Activated CD4-positive, alpha-beta T cell treated with anti-CD3 and anti-CD28 coated beads for 1 hour (primary cell): ENCODE data around the gene KRT28.
"Not testable (repeated sequence)": the region's sequence is repeated elsewhere in the genome, so short reads cannot be mapped to it uniquely, and the experiment has no call there.

ENCODE experiments used
- DNase-seq: peaks from one replicate; pipeline ENCODE4 v3.0.0-alpha.2; 2020

The KRT28 gene

DNA sequence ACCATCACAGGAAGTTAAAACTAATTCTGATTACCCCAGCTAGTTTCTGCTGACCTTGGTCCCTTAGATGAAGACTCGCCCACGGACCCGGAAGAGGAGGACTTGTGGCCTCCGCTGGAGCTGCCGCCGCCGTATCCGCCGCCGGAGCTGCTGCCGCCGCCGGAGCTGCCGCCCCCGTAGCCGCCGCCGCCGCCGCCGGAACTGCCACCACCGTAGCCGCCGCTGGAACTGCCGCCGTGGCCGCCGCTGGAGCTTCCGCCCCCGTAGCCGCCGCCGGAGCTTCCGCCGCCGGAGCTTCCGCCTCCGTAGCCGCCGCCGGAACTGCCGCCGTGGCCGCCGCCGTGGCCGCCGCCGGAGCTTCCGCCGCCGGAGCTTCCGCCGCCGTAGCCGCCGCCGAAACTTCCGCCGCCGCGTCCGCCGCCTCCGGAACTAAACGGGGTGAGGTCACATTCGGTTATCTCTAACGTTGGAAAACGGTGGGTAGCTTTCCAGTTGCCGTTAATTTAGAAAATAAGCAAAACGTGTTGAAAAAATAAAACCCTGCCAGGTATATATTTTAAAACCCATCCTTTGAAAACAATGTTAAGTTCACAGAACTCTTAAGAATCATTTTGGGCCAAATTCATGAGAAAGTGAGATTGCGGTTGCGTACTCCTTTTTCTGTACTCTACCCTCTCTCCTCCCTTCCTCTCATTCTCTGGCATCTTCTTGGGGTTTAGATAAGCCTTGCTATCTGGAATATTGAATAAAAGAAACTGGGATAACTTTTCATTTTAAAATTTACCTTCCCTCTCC, 19.2 kb upstream of the KRT28 start:
- DNase-seq, result peak; percentile 81

DNA sequence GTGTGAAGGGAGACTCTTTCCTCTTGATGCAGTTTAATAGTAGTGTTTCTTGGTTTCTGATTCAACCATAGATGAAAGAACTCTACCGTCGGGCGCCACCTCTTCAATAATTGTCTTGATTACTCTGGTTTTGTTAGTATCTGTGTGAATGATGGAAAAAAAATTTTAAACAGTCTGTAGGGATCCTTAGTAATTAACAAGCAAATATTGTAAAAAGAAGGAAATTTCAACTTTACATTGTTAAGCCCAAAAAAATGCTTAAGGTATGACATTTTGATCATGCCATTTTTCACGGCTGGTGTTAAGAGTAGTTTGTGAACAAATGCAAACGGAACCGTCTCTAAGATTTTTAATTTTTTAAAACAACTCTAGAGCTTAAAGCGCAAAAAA, 18.6 kb upstream of the KRT28 start:
- DNase-seq, result no peak

DNA sequence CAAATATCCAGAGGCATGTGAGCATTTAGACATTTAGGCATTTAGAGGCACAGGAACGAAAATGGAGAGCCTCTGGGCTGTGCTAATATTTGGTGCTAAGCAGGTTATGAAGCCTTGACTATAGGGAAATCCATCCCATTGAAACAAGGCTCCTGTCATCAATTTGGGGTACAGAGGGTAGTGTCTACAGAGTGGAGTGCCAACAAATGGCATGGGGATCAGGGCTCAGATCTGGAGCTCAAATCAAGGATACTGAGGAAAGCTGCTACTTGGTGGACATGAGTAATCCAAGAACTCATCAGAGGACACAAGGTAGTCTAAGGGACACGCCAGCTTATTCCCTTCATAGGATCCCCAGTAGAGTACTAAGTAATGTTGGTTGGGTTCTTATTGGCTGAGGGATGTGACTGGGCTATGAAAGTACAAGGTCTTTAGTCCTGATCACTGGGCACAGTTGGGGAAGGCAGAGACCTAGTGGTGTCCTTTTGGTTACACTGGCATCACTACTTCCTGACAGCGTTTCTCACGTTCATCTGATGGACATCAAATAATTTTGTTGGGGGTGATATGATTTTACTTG, 17.4 kb upstream of the KRT28 start:
- no peak for DNase-seq

DNA sequence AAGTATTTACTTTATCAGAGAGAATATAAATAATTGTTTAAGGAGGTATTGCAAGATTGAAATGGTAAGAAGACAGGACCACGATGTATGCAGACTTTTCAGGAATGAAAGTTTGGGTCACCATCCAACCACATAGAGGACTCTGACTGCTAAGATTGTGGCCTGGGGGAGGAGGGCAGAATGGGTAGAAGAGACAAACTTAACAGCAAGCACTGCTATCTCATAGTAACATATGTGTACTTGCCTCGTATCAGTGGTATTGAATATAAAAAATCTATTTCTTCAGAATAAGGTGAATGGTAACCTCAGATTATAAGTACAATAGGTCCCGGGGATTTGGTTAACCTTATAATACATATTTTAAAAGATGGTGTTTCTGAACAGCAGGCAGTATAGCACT, 16.8 kb upstream of the KRT28 start:
- no peak for DNase-seq

DNA sequence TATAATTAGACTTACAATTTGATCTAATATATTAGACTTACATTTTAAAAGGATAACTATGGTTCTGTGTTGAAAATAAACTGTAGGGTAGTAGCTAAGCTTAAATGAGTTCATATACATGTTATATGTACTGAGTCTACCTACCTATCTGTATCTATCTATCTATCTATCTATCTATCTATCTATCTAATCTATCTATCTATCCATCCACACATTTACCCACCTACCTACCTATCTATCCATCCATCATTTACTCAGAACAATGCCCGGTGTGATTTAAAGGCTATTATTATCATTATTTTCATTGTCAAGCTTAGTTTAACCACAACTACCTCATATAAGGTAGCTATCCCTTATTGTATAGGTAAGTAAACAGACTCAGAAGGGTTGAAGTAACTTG, 15.6 kb upstream of the KRT28 start:
- DNase-seq, result no peak

DNA sequence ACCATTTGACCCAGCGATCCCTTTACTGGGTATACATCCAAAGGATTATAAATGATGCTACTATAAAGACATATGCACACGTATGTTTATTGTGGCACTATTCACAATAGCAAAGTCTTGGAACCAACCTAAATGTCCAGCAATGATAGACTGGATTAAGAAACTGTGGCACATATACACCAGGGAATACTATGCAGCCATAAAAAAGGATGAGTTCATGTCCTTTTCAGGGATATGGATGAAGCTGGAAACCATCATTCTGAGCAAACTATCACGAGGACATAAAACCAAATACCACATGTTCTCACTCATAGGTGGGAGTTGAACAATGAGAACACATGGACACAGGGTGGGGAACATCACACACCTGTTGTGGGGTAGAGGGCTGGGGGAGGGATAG, 14.9 kb upstream of the KRT28 start:
- not testable (repeated sequence) for DNase-seq

DNA sequence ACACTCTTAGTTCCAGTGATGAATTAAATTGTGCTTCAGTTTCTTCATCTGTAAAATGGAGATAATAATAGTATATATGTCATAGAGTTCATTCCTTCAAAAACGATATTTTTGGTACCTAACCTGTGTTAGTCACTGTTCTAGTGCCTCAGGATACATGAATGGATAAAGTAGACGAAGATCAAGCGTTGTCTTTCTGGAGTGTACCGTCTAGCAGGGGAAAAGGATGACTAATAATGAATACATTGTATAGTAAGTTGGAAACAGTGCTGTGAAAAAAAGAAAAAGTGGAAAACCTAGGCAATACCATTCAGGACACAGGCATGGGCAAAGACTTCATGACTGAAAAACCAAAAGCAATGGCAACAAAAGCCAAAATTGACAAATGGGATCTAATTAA, 14.0 kb upstream of the KRT28 start:
- no peak for DNase-seq

DNA sequence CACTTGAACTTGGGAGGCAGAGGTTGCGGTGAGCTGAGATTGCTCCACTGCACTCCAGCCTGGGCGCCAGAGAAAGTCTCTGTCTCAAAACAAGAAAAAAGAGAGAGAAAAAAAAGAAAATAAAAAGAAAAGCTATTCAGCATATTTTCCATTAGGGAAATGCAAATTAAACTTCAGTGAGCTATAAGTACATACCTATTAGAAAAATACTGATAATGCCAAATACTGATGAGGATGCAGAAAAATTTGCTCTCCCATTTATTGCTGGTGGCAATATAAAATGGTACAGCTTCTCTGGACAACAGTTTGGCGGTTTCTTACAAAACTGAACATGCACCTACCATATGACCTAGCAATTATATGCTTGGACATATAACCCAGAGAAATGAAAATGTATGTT, 12.9 kb upstream of the KRT28 start:
- DNase-seq, result no peak

DNA sequence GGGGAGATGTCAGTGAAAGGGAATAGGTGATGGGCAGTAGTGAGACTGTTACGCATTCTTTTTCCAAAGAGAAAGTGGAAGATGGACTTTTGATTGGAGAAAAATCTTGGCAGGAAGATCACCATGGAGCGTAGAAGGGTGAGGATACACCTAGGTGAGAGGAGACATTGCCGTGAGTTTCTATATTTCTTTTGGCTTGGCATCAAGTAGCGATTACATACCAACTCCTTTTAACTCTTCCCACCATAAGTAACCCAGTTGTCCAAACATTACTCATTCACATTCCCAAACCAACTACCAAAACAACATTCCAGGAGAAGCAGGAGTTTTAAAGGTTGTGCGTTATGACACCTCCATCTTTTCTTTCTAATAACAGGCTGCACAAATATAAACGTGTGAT, 10.7 kb upstream of the KRT28 start:
- no peak for DNase-seq

DNA sequence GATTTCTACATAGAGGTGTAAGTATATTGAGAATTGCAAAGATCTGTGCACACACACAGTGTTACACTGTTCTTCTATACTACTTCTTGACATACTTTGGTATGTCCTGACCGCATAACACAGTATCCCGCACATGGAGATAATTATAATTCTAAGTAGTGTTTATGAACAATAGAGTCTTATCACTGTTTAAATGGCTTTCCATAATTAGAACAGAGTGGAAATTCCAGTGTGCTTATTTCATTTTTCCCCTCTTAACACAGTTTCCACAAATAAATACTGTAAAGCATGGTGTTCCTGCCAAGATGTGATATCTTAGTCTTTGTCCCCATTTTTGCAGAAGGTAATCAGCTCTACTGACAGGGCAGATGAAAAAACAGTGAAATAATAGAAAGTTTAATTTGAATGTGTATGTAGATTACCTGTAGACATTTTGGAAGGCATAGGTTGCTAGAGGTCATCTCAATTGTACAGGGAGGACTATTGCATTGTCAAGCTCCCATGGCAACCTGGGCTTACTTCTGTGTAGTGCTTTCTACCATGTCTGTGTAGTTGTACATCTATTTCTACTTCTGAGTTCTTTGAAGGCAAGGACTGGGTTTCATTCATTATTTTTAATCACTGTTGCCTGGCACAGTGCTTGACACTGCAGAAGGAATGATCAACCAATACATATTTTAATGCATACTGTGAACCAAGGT, 10.1 kb upstream of the KRT28 start:
- DNase-seq, result no peak

DNA sequence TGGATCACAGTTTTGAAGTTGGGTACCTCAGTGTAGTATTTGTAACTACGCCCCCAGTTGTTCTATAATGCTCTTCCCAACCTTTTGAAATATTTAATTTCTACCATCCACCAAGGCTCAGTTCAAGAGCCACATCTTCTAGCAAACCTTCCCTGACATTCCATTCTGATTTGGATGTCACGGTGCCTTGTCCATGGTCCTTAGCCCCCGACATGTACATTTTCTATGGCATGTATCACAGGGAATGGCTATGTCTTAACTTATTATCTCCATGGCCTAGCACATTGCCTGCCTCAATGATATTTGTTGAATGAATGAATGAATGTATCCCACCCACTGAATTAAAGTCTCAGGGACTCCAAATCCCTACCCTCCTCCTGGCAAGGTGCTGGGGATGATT, 6.4 kb upstream of the KRT28 start:
- no peak for DNase-seq

DNA sequence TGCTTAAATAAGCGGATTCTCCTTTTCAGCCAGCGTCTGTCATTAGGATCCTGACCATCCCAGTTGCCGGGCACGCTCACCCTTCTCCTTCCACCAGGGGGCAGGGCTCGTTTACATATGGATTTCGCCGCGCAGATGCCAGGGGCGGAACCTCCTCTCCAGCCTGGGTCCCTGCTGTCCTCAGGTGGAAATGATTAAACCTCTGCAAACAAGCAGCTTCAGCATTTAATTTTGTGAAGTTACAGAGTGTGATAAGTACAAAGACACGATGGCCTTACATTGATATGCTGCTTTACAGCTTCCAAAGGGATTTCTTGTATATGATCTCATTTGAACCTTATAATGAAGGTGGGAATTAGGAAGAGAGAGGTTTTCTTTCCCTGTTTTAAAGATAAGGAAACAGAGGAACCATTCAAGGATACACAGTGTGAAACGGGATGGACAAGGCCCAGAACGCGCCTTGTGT, 3.9 kb upstream of the KRT28 start:
- DNase-seq, result peak; percentile 62

DNA sequence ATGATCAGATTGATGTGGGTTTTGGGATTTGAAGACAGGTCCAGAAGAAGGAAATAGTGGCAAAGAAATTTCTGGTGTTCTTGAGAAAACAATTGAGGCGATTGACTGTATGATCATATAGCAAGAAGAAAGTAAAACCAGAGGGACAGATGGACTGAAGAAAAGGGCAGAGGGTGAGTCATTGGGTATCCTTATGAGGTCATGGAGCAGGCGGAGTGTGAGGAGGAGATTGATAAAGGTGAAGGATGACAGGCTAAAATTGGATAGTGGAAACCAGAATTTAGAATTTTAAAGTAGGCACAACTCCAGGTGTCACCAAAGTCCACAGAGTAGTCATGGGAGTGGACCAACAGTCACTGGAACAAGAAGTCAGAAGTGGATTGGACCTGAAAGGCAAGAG, 1.4 kb upstream of the KRT28 start:
- DNase-seq, result no peak

DNA sequence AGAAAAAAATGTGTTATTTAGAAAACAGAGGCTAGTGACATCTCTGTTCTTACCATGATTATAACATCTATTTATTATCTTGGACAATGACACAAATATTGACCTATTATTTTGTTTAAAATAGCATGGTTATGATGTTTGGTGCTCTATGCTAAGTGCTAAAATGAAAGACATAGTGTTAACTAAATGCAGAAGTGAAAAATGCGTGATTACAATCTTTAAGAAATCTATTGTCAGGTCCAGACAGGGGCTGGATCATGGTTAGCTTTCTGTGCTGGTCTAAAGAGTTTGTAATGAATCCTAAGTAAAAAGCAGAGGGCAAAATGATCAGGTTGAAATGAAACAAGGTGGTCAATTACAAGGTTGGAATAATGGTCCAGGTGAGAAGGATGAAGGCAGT, 622 bp upstream of the KRT28 start:
- no peak for DNase-seq

DNA sequence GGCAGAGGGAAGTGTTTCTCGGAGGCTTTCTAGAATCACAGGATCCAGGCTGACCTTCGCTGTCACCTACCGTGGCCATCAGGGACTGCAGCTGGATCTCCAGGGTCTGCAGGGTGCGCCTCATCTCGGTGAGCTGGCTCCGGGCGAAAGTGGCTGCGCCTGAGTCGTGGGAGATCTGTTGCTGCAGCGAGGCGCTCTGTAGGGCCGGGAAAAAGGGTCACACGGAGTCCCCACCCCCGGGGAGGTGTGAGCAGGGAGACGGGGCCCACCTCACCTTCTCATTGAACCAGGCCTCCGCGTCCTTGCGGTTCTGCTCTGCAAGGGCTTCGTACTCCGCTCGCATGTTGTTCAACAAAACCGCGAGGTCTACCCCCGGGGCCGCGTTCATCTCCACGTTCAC, 2.9 kb downstream of the KRT28 start:
- no peak for DNase-seq

DNA sequence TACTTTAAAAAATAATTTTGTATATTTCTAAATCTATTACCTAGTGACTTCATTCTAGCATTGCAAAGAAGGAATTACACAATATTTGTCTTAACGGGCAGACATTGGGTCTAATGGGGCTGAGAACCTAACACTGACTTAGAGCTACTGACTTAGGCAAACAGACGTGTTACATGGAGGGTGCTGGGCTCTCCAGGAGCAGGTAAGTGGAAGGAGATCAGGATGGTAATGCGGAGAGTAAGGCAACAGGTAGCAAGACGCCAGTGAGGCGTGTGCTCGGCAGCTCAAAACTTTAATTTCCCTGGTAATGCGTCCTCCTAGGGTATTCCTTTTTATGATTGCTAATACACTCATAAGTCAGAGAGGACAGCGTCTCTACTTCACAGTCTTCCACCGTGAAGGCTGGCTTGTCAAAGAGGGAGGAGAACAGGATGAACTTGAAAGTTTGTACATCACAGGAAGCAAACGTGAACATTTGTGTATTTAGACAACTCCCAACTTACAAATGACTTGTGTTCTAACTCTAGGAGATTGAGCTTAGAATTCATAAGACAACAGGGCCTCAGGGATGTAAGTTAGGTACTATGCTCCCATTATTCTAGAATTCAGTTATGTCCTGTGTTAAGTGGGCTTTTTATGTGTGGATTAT, 4.6 kb downstream of the KRT28 start:
- no peak for DNase-seq

DNA sequence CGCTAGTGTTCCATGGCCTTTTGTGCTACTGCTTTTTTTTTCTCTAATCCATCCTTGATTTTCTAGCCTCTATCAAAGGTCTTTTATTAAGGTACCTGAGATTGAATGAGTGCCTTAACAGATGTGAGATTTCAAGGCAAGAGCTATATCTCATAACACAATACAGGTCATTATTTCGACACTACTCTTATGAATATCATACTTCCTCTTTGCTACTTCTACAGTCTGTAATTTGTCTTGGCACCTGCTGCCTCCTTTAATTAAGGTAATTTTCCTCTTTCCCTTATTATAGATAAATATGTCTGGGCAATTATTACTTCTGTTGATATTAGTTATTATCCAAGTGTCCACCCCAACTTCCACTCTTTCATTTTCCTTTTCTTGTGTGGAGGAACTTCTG, 5.3 kb downstream of the KRT28 start:
- DNase-seq, result no peak

DNA sequence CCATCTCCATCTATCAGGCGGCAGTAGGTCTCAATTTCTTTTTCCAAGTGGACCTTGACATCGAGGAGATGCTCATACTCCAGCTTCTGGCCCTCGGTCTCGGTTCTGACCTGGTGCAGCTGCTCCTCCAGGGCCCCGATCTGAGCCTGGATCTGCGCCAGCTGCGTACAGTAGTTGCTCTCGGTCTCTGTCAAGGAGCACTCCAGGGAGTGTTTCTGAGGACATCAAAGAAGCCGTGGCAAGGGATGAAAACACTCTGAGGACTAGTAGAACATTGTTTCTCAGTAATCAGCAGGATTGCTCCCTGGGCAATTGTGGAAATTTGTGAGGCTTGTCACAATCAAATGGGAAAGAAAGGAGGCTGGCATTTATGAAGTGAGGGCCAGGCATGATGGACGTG, 5.9 kb downstream of the KRT28 start:
- no peak for DNase-seq

DNA sequence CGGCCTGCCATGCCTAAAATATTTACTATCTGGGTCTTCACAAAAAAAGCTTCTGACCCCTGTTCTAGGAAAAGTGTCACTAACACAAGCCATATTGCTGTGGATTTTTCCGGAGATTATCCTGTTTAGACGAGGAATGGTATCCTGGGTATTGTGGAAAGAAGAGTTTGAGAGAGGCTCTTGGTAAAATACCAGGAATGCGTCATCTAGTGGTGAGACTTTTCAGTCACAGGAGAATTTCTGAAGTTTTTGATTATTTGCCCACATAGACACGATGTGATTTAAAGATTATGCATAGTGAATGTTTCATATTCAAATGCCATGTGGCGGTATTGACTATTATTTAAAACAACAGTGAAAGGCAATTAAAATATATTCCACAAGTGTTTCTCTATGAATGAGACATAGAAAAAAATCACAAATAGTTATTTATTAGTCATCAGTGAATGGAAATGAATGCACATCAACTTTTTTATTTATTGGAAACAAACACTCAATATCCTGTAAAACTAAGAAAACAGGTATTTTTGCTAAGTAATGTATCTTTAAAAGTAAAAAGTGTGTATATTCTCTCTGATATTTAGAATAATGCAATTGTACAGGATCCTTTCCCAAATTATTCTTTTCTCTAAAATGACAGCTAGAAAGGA, 7.8 kb downstream of the KRT28 start:
- no peak for DNase-seq

DNA sequence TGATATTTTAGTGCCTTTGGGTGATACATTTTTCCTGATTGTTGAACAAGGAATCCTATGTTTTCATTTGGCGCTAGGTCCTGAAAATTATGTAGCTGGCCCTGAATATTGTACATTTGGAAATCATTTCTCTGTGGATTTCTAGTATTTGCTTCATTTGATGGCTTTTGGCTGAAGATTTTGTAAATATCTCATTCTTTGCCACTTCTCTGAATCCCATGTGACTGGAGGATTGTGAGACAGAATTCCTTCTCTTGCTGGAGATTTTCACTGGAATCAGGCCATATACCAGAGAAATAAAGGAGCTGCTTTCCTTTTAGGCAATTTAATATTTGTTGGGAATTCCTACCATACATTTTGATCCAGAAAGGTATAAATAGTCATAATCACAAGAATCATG, 8.6 kb downstream of the KRT28 start:
- DNase-seq, result no peak

DNA sequence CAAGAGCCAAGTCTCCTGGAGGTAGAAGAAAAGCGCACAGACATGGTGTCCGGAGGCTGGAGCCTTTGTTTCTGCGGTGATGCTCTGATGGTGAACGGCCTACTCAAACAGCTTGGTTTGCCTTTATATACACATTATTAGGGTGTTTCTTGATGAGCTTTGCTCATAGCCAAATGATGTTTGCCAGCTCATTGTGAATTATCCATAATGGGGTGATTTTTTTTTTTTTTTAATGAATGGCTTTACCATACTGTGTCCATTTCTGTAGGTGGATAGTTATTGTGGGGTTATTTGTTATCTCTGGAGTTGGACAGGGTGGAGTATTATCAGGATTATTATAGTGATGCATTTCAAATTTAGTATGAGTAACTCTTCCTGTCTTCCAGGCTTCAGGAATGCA, 17.3 kb downstream of the KRT28 start, which contains the start of gene KRT27:
TSS of gene KRT27 (minus strand) at position 101 of the 400 bp plus-strand sequence. CDS start at position 44, 57 bp downstream.
- DNase-seq, result no peak

DNA sequence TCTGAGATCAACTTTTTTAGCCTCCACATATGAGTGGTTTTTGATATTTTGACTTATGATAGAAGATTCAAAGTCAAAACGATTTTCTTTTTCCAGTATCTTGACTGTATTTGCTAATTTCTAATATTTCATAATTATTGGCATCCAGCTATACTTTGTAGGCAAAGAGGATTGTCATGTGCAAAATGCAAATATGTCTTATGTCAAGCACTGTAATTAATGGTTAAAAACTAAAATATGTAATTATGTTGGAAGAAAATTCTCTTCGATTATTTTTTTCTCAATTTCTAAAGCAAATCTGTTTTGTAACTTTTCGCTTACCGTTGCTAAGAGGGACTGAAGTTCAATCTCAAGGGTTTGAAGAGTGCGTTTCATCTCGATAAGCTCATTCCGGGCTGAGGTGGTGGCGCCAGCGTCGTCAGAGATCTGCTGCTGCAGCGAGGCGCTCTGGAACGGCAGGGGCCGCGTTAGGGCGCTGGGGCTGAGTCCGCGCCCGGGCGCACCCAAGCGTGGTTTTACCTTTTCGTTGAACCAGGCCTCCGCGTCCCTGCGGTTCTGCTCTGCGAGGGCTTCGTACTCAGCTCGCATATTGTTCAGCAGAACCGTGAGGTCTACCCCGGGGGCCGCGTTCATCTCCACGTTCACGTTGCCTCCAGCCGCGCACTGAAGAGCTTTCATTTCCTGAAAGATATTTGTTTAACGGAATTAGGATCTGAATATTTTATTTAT, 20.4 kb downstream of the KRT28 start:
- DNase-seq, result peak; percentile 10
